K562 (cell line): Measurements from ENCODE around the gene ARPC1A. TPM values are rescaled to one million over a fixed set of nuclear protein-coding genes. Genes with fewer than 3 reads are reported as not detected.

Experiments used
- ARID4B ChIP-seq: sonication (generic); formaldehyde crosslinking; IDR thresholded peaks from 2 replicates; pipeline ENCODE4 v1.8.0; 2022; ENCODE audit warnings: mild to moderate bottlenecking, missing genetic modification reagents
- CBFB ChIP-seq: sonication (generic); formaldehyde crosslinking; IDR thresholded peaks from 2 replicates; pipeline ENCODE4 v1.4.0; 2020; ENCODE audit warnings: mild to moderate bottlenecking, missing genetic modification reagents
- FOXM1 ChIP-seq, 2 experiments: fragments of 450-650 bp in 1 of 2; sonication (generic) in 1 of 2; formaldehyde crosslinking in 1 of 2; IDR thresholded peaks; 2 replicates each; pipeline versions ENCODE4 v1.6.1 to v1.9.0; 2017 to 2022; ENCODE audit warnings: low read depth in 2 of 2, mild to moderate bottlenecking in 2 of 2, missing genetic modification reagents in 1 of 2, moderate library complexity in 1 of 2
- KHSRP ChIP-seq: fragments of 450-650 bp; IDR thresholded peaks from 2 replicates; pipeline ENCODE4 v1.6.1; 2017
- MEF2A ChIP-seq: IDR thresholded peaks from 2 replicates; pipeline ENCODE4 v1.6.1; 2011; ENCODE audit warnings: low read depth, mild to moderate bottlenecking, low read length, moderate library complexity; ENCODE audit not compliant: control insufficient read depth
- MYNN ChIP-seq, 2 experiments: sonication (generic); formaldehyde crosslinking in 1 of 2; IDR thresholded peaks; 2 replicates each; pipeline versions ENCODE4 v1.5.0 to v1.6.1; 2016 to 2020; ENCODE audit warnings: antibody characterized with exemption in 1 of 2, missing genetic modification reagents in 1 of 2
- NR2C2 ChIP-seq, 2 experiments: fragments of 200-800 bp in 1 of 2; sonication (Bioruptor generic) in 1 of 2; sonication (generic) in 1 of 2; formaldehyde crosslinking in 1 of 2; IDR thresholded peaks; 2 replicates each; pipeline versions ENCODE4 v1.6.1 to v1.8.0; 2016 to 2022; ENCODE audit warnings: mild to moderate bottlenecking in 1 of 2, missing compliant biosample characterization in 1 of 2, missing genetic modification characterization in 1 of 2, missing genetic modification reagents in 1 of 2
- RBBP5 ChIP-seq: fragments of 200-600 bp; sonication (generic); IDR thresholded peaks from 2 replicates; pipeline ENCODE4 v1.6.1; 2012; ENCODE audit warnings: borderline replicate concordance, mild to moderate bottlenecking, low read length, control low read depth, inconsistent platforms; ENCODE audit not compliant: insufficient read depth, poor library complexity, severe bottlenecking
- SRSF7 ChIP-seq: fragments of 200-400 bp; formaldehyde crosslinking; optimal IDR thresholded peaks from 2 replicates; pipeline ENCODE3; 2017; ENCODE audit warnings: mild to moderate bottlenecking, low read depth, low read length
- ZNF408 ChIP-seq: fragments of 250-450 bp; sonication (Bioruptor Pico); IDR thresholded peaks from 2 replicates; pipeline ENCODE4 v1.4.0; 2020; ENCODE audit warnings: low read depth, mild to moderate bottlenecking, moderate library complexity
- ZNF778 ChIP-seq: fragments of 450-650 bp; formaldehyde crosslinking; IDR thresholded peaks from 2 replicates; pipeline ENCODE4 v1.4.0; 2020; ENCODE audit warnings: mild to moderate bottlenecking, moderate library complexity
- polyA plus RNA-seq, 8 experiments: library from polyadenylated mRNA; depleted of rRNA in 4 of 8; stranded (reverse) in 5 of 8; unstranded in 3 of 8; fragments of >200 nt; fragmentation: Nextera tagmentation in 2 of 8; fragmentation: Illumina TruSeq in 1 of 8; extraction: Ambion mirVana in 2 of 8; extraction: Trizol in 1 of 8; gene quantifications; 2 replicates each; pipeline versions ENCODE4 v1.2.1 to v1.2.3, GENCODE V29; 2011 to 2014; ENCODE audit warnings: inconsistent platforms in 1 of 8, missing spikeins in 1 of 8
- total RNA-seq, 7 experiments: library from RNA; depleted of rRNA in 6 of 7; stranded (reverse); fragments of >200 nt in 6 of 7; fragmentation: Illumina TruSeq in 2 of 7; extraction: Trizol in 2 of 7; gene quantifications; 2 replicates each; pipeline versions ENCODE4 v1.2.1 to v1.2.3, GENCODE V29; 2011 to 2021; ENCODE audit warnings: low replicate concordance in 1 of 7
- TF ChIP-seq, protein P1 (sequence below): fragments of 250-450 bp; sonication (Bioruptor Pico); IDR thresholded peaks from 2 replicates; pipeline ENCODE4 v1.4.0; 2020; ENCODE audit warnings: mild to moderate bottlenecking, moderate library complexity
- TF ChIP-seq, protein P2 (sequence below): IDR thresholded peaks from 2 replicates; pipeline ENCODE4 v1.6.1; 2014; ENCODE audit warnings: antibody characterized with exemption

The ARPC1A gene
- total and polyA plus RNA-seq, 9 of the 15 experiments (the other 6 are each of a cell fraction or from before 2014, with no cell fraction given) = 39.5 to 151 (median 86.1) TPM

DNA sequence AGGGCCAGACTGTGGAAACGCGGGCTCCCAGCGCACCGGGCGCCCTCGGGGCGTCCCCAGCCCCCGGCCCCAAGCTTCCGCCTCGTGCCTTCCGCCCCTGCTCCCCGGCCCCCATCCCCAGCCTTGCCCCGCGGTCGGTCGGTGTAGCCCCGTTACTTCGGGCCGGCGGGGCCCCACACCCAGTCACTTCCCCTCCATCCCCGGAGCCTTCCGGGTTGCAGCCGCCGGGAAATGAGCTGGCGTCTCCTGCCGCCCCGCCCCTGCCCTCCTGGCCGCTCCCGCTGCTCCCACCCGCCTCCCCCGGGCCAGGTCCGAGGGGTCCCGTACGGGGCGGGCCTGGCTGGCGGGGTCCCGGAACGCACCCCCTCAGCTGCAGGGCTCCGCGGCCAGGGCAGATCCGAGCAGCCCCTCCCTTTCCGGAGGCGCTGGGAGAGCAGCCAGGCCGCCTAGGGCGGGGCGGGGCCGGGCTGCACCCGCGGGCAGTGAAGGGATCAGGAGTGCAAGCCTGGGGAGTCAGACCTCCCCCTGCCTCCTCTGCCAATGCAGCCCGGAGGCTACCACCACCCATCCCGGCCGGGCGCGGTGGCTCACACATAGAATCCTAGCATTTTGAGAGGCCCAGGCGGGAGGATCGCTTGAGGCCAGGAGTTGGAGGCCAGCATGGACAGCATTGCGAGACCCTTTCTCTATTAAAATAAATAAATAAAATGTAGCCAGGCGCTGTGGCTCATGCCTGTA lies 49.5 kb downstream of the ARPC1A start (continued):
- TF ChIP-seq MEF2A (no peak), MYNN (IDR thresholded peaks at IDR 0.05) (peak; percentile 53; the same call in 1 of the 2 replicates), MYNN (CRISPR knock-in tag; IDR thresholded peaks at IDR 0.05) (no peak), KHSRP (no peak), NR2C2 (CRISPR knock-in tag; IDR thresholded peaks at IDR 0.05) (no peak), NR2C2 (tag; IDR thresholded peaks at IDR 0.05) (peak; percentile 1; the same call in 1 of the 2 replicates), SRSF7 (no peak), ZNF778 (CRISPR knock-in tag) (no peak), ARID4B (peak; percentile 78), RBBP5 (no peak), CBFB (CRISPR knock-in tag) (no peak; the same call in 1 of the 2 replicates), FOXM1 (IDR thresholded peaks at IDR 0.05; ENCODE audit: low read depth) (no peak), FOXM1 (CRISPR knock-in tag; IDR thresholded peaks at IDR 0.05; ENCODE audit: low read depth) (no peak), ZNF408 (CRISPR knock-in tag) (no peak)
- TF ChIP-seq, protein P1, sequence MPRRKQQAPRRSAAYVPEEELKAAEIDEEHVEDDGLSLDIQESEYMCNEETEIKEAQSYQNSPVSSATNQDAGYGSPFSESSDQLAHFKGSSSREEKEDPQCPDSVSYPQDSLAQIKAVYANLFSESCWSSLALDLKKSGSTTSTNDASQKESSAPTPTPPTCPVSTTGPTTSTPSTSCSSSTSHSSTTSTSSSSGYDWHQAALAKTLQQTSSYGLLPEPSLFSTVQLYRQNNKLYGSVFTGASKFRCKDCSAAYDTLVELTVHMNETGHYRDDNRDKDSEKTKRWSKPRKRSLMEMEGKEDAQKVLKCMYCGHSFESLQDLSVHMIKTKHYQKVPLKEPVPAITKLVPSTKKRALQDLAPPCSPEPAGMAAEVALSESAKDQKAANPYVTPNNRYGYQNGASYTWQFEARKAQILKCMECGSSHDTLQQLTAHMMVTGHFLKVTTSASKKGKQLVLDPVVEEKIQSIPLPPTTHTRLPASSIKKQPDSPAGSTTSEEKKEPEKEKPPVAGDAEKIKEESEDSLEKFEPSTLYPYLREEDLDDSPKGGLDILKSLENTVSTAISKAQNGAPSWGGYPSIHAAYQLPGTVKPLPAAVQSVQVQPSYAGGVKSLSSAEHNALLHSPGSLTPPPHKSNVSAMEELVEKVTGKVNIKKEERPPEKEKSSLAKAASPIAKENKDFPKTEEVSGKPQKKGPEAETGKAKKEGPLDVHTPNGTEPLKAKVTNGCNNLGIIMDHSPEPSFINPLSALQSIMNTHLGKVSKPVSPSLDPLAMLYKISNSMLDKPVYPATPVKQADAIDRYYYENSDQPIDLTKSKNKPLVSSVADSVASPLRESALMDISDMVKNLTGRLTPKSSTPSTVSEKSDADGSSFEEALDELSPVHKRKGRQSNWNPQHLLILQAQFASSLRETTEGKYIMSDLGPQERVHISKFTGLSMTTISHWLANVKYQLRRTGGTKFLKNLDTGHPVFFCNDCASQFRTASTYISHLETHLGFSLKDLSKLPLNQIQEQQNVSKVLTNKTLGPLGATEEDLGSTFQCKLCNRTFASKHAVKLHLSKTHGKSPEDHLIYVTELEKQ (CRISPR knock-in tag) = no peak
- TF ChIP-seq, protein P2, sequence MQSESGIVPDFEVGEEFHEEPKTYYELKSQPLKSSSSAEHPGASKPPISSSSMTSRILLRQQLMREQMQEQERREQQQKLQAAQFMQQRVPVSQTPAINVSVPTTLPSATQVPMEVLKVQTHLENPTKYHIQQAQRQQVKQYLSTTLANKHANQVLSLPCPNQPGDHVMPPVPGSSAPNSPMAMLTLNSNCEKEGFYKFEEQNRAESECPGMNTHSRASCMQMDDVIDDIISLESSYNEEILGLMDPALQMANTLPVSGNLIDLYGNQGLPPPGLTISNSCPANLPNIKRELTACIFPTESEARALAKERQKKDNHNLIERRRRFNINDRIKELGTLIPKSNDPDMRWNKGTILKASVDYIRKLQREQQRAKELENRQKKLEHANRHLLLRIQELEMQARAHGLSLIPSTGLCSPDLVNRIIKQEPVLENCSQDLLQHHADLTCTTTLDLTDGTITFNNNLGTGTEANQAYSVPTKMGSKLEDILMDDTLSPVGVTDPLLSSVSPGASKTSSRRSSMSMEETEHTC = no peak
